ENCODE results near the gene ESPL1. TPM values are rescaled to one million over a fixed set of nuclear protein-coding genes. Genes with fewer than 3 reads are reported as not detected.

Gene ESPL1
- total RNA-seq, 1 experiment from 2014 or later: 12.1 TPM

DNA sequence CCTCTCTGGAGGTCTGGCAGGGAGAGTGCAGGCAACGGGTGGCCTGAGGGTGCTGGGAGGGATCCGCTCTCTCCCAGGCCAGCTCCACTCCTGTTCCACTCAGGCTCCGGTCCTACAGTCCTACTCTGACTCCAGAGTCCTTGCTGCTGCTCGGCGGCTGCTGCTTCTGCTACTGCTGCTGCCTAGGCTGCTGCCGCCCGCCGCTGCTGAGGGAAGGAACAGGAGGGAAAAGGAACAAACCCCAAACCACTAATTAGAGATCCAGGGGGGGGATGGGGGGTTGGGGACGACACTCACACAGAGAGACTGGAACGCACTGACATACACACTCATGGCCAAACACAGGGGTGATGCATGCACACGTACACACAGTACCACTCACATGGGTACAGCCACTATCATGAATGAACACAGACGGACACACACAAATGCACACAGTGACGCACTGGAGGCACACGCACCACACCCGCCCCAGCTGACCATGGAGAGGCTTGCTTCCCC is 68.1 kb downstream of the ESPL1 start, which contains the start of gene SP7:
TSS of gene SP7 (minus strand) at position 174 of the 501 bp plus-strand sequence. CDS start 708 bp downstream, outside the sequence.
- no peaks in the 10 kb centered on the region for H3K9me3 Mint-ChIP-seq (ENCODE audit: unreplicated experiment)
- H3K27me3 Mint-ChIP-seq (ENCODE audit: insufficient read depth, unreplicated experiment): peaks cover 61% of the 10 kb centered on the region
- peaks cover 6% of the 10 kb centered on the region for H3K4me1 Mint-ChIP-seq (ENCODE audit: insufficient read depth, unreplicated experiment)
- intact Hi-C loops (cut with micrococcal nuclease): no loop called here
- TF ChIP-seq, protein P1, sequence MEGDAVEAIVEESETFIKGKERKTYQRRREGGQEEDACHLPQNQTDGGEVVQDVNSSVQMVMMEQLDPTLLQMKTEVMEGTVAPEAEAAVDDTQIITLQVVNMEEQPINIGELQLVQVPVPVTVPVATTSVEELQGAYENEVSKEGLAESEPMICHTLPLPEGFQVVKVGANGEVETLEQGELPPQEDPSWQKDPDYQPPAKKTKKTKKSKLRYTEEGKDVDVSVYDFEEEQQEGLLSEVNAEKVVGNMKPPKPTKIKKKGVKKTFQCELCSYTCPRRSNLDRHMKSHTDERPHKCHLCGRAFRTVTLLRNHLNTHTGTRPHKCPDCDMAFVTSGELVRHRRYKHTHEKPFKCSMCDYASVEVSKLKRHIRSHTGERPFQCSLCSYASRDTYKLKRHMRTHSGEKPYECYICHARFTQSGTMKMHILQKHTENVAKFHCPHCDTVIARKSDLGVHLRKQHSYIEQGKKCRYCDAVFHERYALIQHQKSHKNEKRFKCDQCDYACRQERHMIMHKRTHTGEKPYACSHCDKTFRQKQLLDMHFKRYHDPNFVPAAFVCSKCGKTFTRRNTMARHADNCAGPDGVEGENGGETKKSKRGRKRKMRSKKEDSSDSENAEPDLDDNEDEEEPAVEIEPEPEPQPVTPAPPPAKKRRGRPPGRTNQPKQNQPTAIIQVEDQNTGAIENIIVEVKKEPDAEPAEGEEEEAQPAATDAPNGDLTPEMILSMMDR (IDR thresholded peaks at IDR 0.05; ENCODE audit: unreplicated experiment): no peak
- H3K36me3 Mint-ChIP-seq (ENCODE audit: insufficient read depth, unreplicated experiment): peaks cover 7% of the 10 kb centered on the region
- DNase-seq (ENCODE audit: unreplicated experiment): no peak
- no peak within 1 kb of the TSS for H3K4me3 Mint-ChIP-seq (ENCODE audit: unreplicated experiment)
- H3K27ac Mint-ChIP-seq (ENCODE audit: low read depth, unreplicated experiment): no peak within 1 kb of the TSS
- CTCF ChIA-PET: interaction anchor here (1.2 to 2.4 kb wide), 3 partner anchors 11 to 171 kb away, joined by 3 to 9 read pairs (median 8); partner anchors contain the start of genes AAAS and NPFF
- BruUV-seq (replicated peaks): no TSS peak
- POLR2A ChIA-PET: interaction anchor here (0.5 to 0.9 kb wide), 2 partner anchors 12 to 59 kb away, joined by 3 read pairs; no protein-coding TSS in a partner anchor

DNA sequence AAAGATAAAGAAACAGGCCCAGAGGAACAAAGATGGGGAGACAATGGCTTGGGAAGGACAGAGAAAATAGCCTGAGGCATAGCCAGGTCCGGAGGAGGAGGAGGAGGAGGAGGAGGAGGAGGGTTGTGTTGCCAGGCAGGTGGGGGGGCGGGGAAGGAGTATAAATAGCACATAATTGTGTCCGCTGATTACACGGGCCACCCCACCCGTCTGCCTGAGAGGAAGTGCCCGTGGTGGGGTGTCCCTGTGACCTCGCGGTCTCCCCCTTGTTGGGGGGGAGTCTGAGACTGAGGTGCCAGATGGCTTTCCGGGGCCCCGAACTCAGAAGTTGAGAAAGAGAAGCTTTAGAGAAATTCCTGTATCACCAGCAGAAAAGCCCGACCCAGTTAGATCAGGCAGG is 69.9 kb downstream of the ESPL1 start:
- H3K4me1 Mint-ChIP-seq (ENCODE audit: insufficient read depth, unreplicated experiment): peaks cover 6% of the 10 kb centered on the region
- H3K4me3 Mint-ChIP-seq (ENCODE audit: unreplicated experiment): no peak overlapping the region
- no peaks in the 10 kb centered on the region for H3K9me3 Mint-ChIP-seq (ENCODE audit: unreplicated experiment)
- H3K36me3 Mint-ChIP-seq (ENCODE audit: insufficient read depth, unreplicated experiment): peaks cover 7% of the 10 kb centered on the region
- H3K27ac Mint-ChIP-seq (ENCODE audit: low read depth, unreplicated experiment): no peak overlapping the region
- H3K27me3 Mint-ChIP-seq (ENCODE audit: insufficient read depth, unreplicated experiment): peaks cover 48% of the 10 kb centered on the region
- BruUV-seq (replicated peaks): no TSS peak
- POLR2A ChIA-PET: interaction anchor here (1.1 kb wide), 1 partner anchor 17 kb away, joined by 3 read pairs; no protein-coding TSS in a partner anchor
- intact Hi-C loops (cut with micrococcal nuclease): no loop called here
- no peak for DNase-seq (ENCODE audit: unreplicated experiment)
- CTCF ChIA-PET: interaction anchor here (1.0 kb wide), 1 partner anchor 10 kb away, joined by 6 read pairs; no protein-coding TSS in a partner anchor
- TF ChIP-seq, protein P1 (IDR thresholded peaks at IDR 0.05; ENCODE audit: unreplicated experiment): no peak

DNA sequence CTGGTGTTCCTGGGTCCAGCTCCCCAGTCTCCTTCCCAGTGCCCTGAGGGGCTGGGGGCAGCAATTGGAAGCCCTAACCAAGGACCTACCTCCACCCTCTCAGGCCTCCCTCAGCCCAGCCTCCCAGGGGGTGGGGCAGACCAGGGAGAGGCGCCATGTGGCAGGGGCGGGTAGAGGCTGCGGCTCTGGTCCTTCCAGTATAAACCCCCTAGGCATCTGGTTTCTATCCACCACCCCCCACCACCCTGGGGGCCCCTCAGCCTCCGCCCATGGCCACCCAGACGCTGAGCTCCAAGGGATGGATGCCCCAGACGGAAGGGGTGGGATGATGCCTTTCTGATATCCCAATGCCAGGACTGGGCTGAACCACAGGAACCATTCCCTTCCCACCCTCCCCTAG is 70.8 kb downstream of the ESPL1 start:
- TF ChIP-seq, protein P1 (IDR thresholded peaks at IDR 0.05; ENCODE audit: unreplicated experiment): no peak
- POLR2A ChIA-PET: no interaction called here
- no peak overlapping the region for H3K4me3 Mint-ChIP-seq (ENCODE audit: unreplicated experiment)
- peaks cover 6% of the 10 kb centered on the region for H3K4me1 Mint-ChIP-seq (ENCODE audit: insufficient read depth, unreplicated experiment)
- H3K9me3 Mint-ChIP-seq (ENCODE audit: unreplicated experiment): no peaks in the 10 kb centered on the region
- intact Hi-C loops (cut with micrococcal nuclease): no loop called here
- BruUV-seq (replicated peaks): no TSS peak
- DNase-seq (ENCODE audit: unreplicated experiment): no peak
- peaks cover 48% of the 10 kb centered on the region for H3K27me3 Mint-ChIP-seq (ENCODE audit: insufficient read depth, unreplicated experiment)
- H3K27ac Mint-ChIP-seq (ENCODE audit: low read depth, unreplicated experiment): no peak overlapping the region
- CTCF ChIA-PET: no interaction called here
- peaks cover 7% of the 10 kb centered on the region for H3K36me3 Mint-ChIP-seq (ENCODE audit: insufficient read depth, unreplicated experiment)

DNA sequence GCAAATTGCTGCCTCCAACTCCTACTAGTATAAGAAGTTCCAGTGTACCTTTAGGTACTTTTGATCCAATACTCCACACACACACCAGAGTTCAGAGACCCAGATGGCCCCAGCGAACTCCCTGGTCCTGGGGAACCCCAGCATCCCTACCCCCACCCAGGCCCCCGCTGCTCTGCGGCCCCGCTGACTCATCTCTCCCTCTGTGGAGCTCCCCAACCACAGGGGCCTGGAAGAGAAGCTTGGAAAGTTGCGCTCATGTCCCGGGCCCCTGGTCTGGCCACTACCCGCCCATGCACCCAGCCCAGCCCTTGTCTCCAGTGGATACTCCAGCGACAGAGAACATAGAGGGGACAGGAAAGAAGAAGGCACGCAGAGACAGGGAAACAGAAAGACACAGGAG is 72.3 kb downstream of the ESPL1 start:
- BruUV-seq (replicated peaks): no TSS peak
- H3K36me3 Mint-ChIP-seq (ENCODE audit: insufficient read depth, unreplicated experiment): no peaks in the 10 kb centered on the region

More for the DNA sequence above, 72.3 kb downstream of the ESPL1 start:
- DNase-seq (ENCODE audit: unreplicated experiment): no peak
- ChIA-PET CTCF (interaction anchor here (0.6 to 0.8 kb wide), 3 partner anchors 8 to 46 kb away, joined by 3 read pairs; no protein-coding TSS in a partner anchor), POLR2A (no interaction called here)
- H3K27me3 Mint-ChIP-seq (ENCODE audit: insufficient read depth, unreplicated experiment): peaks cover 48% of the 10 kb centered on the region
- no peaks in the 10 kb centered on the region for H3K9me3 Mint-ChIP-seq (ENCODE audit: unreplicated experiment)
- H3K27ac Mint-ChIP-seq (ENCODE audit: low read depth, unreplicated experiment): no peak overlapping the region
- intact Hi-C loops (cut with micrococcal nuclease): no loop called here
- TF ChIP-seq, protein P1 (IDR thresholded peaks at IDR 0.05; ENCODE audit: unreplicated experiment): no peak
- no peak overlapping the region for H3K4me3 Mint-ChIP-seq (ENCODE audit: unreplicated experiment)
- H3K4me1 Mint-ChIP-seq (ENCODE audit: insufficient read depth, unreplicated experiment): peaks cover 6% of the 10 kb centered on the region

Other genes with a start within 250 kb of the ESPL1 start
- gene TNS2, start 218.2 kb upstream of the ESPL1 start, total RNA-seq (2022): 22.3 and 26.3 TPM in 2 replicates
- 35.2 and 39.9 TPM in 2 replicates for gene SPRYD3, start 188.9 kb upstream of the ESPL1 start, total RNA-seq (2022)
- gene IGFBP6, start 170.6 kb upstream of the ESPL1 start, total RNA-seq (2022): 6.4 and 12.0 TPM in 2 replicates
- not detected in 2 replicates for gene SOAT2, start 164.8 kb upstream of the ESPL1 start, total RNA-seq (2022)
- gene ZNF740, start 87.6 kb upstream of the ESPL1 start, total RNA-seq (2022): 34.9 and 36.2 TPM in 2 replicates
- 22.7 and 30.8 TPM in 2 replicates for gene CSAD, start 87.4 kb upstream of the ESPL1 start, total RNA-seq (2022)
- 1.0 and 1.1 TPM in 2 replicates for gene ITGB7, start 61.0 kb upstream of the ESPL1 start, total RNA-seq (2022)
- gene RARG, start 36.1 kb upstream of the ESPL1 start, total RNA-seq (2022): 30.9 and 43.7 TPM in 2 replicates
- gene PFDN5, start 27.2 kb downstream of the ESPL1 start, total RNA-seq (2022): 205 and 229 TPM in 2 replicates
- 79.8 and 80.9 TPM in 2 replicates for gene MYG1, start 31.4 kb downstream of the ESPL1 start, total RNA-seq (2022)
- gene AAAS, start 53.3 kb downstream of the ESPL1 start, total RNA-seq (2022): 52.7 and 60.5 TPM in 2 replicates
- not detected in 2 replicates for gene SP7, start 68.1 kb downstream of the ESPL1 start, total RNA-seq (2022)
- 72.9 and 76.6 TPM in 2 replicates for gene SP1, start 111.9 kb downstream of the ESPL1 start, total RNA-seq (2022)
- gene AMHR2, start 155.6 kb downstream of the ESPL1 start, total RNA-seq (2022): not detected in 2 replicates
- gene PRR13, start 173.4 kb downstream of the ESPL1 start, total RNA-seq (2022): 147 and 173 TPM in 2 replicates
- 994 and 1,037 TPM in 2 replicates for gene PCBP2, start 183.8 kb downstream of the ESPL1 start, total RNA-seq (2022)
- 4.6 and 5.9 TPM in 2 replicates for gene MAP3K12, start 231.2 kb downstream of the ESPL1 start, total RNA-seq (2022)
- 26.4 and 27.8 TPM in 2 replicates for gene TARBP2, start 233.0 kb downstream of the ESPL1 start, total RNA-seq (2022)
- not detected in 2 replicates for gene NPFF, start 239.2 kb downstream of the ESPL1 start, total RNA-seq (2022)

Data from MCF 10A (cell line).